B cell (primary cell): ENCODE results near the gene PTPN21. TPM values are rescaled to one million over a fixed set of nuclear protein-coding genes. Genes with fewer than 3 reads are reported as not detected.

Experiments used
- ATAC-seq: fragments of 200-7000 bp; cut with Tn5 transposase; one replicate; pipeline ENCODE4 v1.10.0; 2021; ENCODE audit warnings: low read depth, mild to moderate bottlenecking, moderate number of reproducible peaks, moderate library complexity
- CTCF ChIA-PET: fragments of 350-600 bp; sonication (Branson Sonifier 250); formaldehyde crosslinking; loops from one replicate; lab custom pipeline; 2021; ENCODE audit warnings: antibody characterized with exemption, inconsistent platforms; lab: Charles Lee
- POLR2A ChIA-PET: fragments of 350-600 bp; sonication (Branson Sonifier 250); formaldehyde crosslinking; loops from one replicate; lab custom pipeline; 2021; ENCODE audit warnings: antibody characterized with exemption; lab: Charles Lee
- DNase-seq: peaks from one replicate; pipeline ENCODE4 v3.0.0; 2013
- H2AFZ ChIP-seq: 2 replicates; pipeline ENCODE4 v1.6.1; 2012; ENCODE audit warnings: mild to moderate bottlenecking, low read depth, low read length; ENCODE audit not compliant: insufficient read depth, poor library complexity, severe bottlenecking
- H3K27ac ChIP-seq, 2 donors: 1 replicate in 1 of 2; 2 replicates in 1 of 2; pipeline ENCODE4 v1.5.1; 2012 to 2013; ENCODE audit warnings: low read length in 2 of 2, mild to moderate bottlenecking in 2 of 2, moderate library complexity in 1 of 2
- H3K27me3 ChIP-seq, 4 experiments: fragments of 200-600 bp in 1 of 4; sonication (generic) in 1 of 4; replicated peaks in 1 of 4; 1 replicate in 2 of 4; 2 replicates in 2 of 4; pipeline versions ENCODE4 v1.6.1 to v1.7.0; 2013 to 2016; ENCODE audit warnings: low read length in 3 of 4, mild to moderate bottlenecking in 2 of 4, mixed read lengths in 1 of 4, moderate library complexity in 1 of 4; ENCODE audit not compliant: insufficient read depth in 4 of 4, control insufficient read depth in 3 of 4; ENCODE audit errors: control extremely low read depth in 1 of 4
- H3K36me3 ChIP-seq, 2 experiments: replicated peaks in 1 of 2; 1 replicate in 1 of 2; 2 replicates in 1 of 2; pipeline versions ENCODE4 v1.6.1 to v1.7.1; 2013; ENCODE audit warnings: low read length in 1 of 2; ENCODE audit not compliant: insufficient read depth in 2 of 2, control insufficient read depth in 1 of 2; ENCODE audit errors: control extremely low read depth in 1 of 2, extremely low read depth in 1 of 2
- H3K4me1 ChIP-seq, 2 donors: fragments of 200-600 bp in 1 of 2; sonication (generic) in 1 of 2; 1 replicate in 1 of 2; 2 replicates in 1 of 2; pipeline versions ENCODE4 v1.5.1 to v1.6.1; 2013 to 2017; ENCODE audit warnings: low read length in 2 of 2; ENCODE audit not compliant: control insufficient read depth in 2 of 2, insufficient read depth in 2 of 2
- H3K4me2 ChIP-seq: replicated peaks from 2 replicates; pipeline ENCODE3; 2012; ENCODE audit warnings: mild to moderate bottlenecking, low read depth, low read length; ENCODE audit not compliant: poor library complexity, severe bottlenecking
- H3K4me3 ChIP-seq, 5 experiments: fragments of 200-600 bp in 1 of 5; sonication (generic) in 1 of 5; 1 replicate in 3 of 5; 2 replicates in 2 of 5; pipeline versions ENCODE4 v1.5.1 to v1.7.0; 2011 to 2016; ENCODE audit warnings: low read length in 4 of 5, mild to moderate bottlenecking in 4 of 5, low read depth in 2 of 5, control low read depth in 1 of 5, moderate library complexity in 1 of 5; ENCODE audit not compliant: insufficient read depth in 1 of 5; ENCODE audit errors: control extremely low read depth in 1 of 5, extremely low read depth in 1 of 5
- H3K79me2 ChIP-seq: fragments of 200-600 bp; sonication (generic); one replicate; pipeline ENCODE4 v1.6.0; 2016; ENCODE audit warnings: low read length; ENCODE audit not compliant: control insufficient read depth, insufficient read depth
- H3K9ac ChIP-seq: fragments of 200-600 bp; sonication (generic); 2 replicates; pipeline ENCODE4 v1.6.1; 2017; ENCODE audit warnings: mild to moderate bottlenecking, low read length, moderate library complexity
- H3K9me3 ChIP-seq, 3 donors: one replicate each; pipeline versions ENCODE4 v1.6.1 to v1.7.1; 2013; ENCODE audit warnings: low read length in 2 of 3; ENCODE audit not compliant: control insufficient read depth in 2 of 3, insufficient read depth in 1 of 3; ENCODE audit errors: control extremely low read depth in 1 of 3
- H4K20me1 ChIP-seq: 2 replicates; pipeline ENCODE4 v1.6.0; 2012; ENCODE audit warnings: mild to moderate bottlenecking, low read length; ENCODE audit not compliant: insufficient read depth, control insufficient read depth, poor library complexity, severe bottlenecking
- H3K27ac Mint-ChIP-seq: one replicate; pipeline ENCODE4 v1.8.0; 2021; ENCODE audit warnings: mixed read lengths
- H3K27me3 Mint-ChIP-seq: one replicate; pipeline ENCODE4 v1.8.0; 2021; ENCODE audit warnings: mixed read lengths
- H3K4me1 Mint-ChIP-seq: one replicate; pipeline ENCODE4 v1.8.0; 2021; ENCODE audit warnings: mixed read lengths
- H3K4me3 Mint-ChIP-seq: one replicate; pipeline ENCODE4 v1.8.0; 2021; ENCODE audit warnings: mixed read lengths
- H3K9me3 Mint-ChIP-seq: one replicate; pipeline ENCODE4 v1.8.0; 2022; ENCODE audit warnings: mixed read lengths; ENCODE audit not compliant: insufficient read depth
- EZH2 ChIP-seq: IDR thresholded peaks from 2 replicates; pipeline ENCODE4 v1.6.1; 2012; ENCODE audit warnings: borderline replicate concordance, low read depth, mild to moderate bottlenecking, moderate library complexity, low read length; ENCODE audit not compliant: insufficient read depth, poor library complexity, severe bottlenecking
- WGBS: methylation state at CpG from one replicate; pipeline ENCODE4 v1.1.5; 2013; ENCODE audit warnings: missing lambda C conversion rate; ENCODE audit not compliant: insufficient coverage; 5-methylcytosine and 5-hydroxymethylcytosine counted together
- intact Hi-C: fragments of 100-400 bp; cut with micrococcal nuclease; formaldehyde crosslinking; loops from one replicate; pipeline ENCODE4 v1.10.0; 2022
- polyA plus RNA-seq: library from polyadenylated mRNA; depleted of rRNA; stranded (reverse); fragments of >200 nt; gene quantifications from 2 replicates; pipeline ENCODE4 v1.2.3, GENCODE V29; 2012
- total RNA-seq, 2 donors: library from RNA; stranded (reverse); fragments of 120-200 nt in 1 of 2; gene quantifications; 1 replicate in 1 of 2; 2 replicates in 1 of 2; pipeline versions ENCODE4 v1.2.3 to v1.2.4, GENCODE V29; 2013 to 2022
- TF ChIP-seq, protein P1 (sequence below): fragments of 200-600 bp; IDR thresholded peaks from one replicate; pipeline ENCODE4 v1.8.0; 2022; ENCODE audit warnings: antibody characterized with exemption, mild to moderate bottlenecking

Gene PTPN21
- total and polyA plus RNA-seq, 2 donors (not counting 1 experiment from before 2014, with no cell fraction given): not detected

DNA sequence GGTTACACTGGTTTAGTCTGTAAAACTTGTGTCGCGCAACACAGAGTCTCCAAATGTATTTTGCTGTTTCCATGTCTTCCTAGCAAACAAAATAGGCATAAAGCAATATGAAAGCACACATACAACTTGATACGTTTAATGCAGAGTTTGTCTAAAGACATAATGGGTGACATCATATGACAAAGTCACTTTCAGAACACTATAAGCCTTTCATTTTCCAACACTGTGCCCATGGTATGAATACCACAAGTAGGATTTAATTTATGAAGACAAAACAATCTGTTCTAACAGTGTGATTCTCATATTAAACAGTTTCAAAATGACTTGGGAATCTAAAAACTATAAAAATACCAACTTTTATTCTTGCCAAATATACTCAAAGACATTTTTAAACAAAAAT, 58.4 kb downstream of the PTPN21 start:
- no peaks in the 10 kb centered on the region for H3K27me3 ChIP-seq
- H3K27ac Mint-ChIP-seq: no peak overlapping the region
- H3K27me3 Mint-ChIP-seq: peaks cover 11% of the 10 kb centered on the region
- no peak overlapping the region for H3K27ac ChIP-seq
- CTCF ChIA-PET: interaction anchor here (0.6 to 1.6 kb wide), 3 partner anchors 13 to 1599 kb away, joined by 3 to 4 read pairs (median 3); no protein-coding TSS in a partner anchor
- peaks cover 4% of the 10 kb centered on the region for H3K4me1 Mint-ChIP-seq
- no peaks in the 10 kb centered on the region for H3K36me3 ChIP-seq
- no peaks in the 10 kb centered on the region for H3K9me3 ChIP-seq
- H3K4me3 ChIP-seq: no peak overlapping the region
- no peak for ATAC-seq
- no peaks in the 10 kb centered on the region for H3K79me2 ChIP-seq
- POLR2A ChIA-PET: no interaction called here
- H2AFZ ChIP-seq: no peak overlapping the region
- intact Hi-C loops: loop anchor here (10.0 kb wide), 1 partner anchor 552 kb away; no protein-coding TSS in a partner anchor
- no CpG with 5 or more reads among the region's 3 CpGs for WGBS
- no peaks in the 10 kb centered on the region for H4K20me1 ChIP-seq
- TF ChIP-seq EZH2: no peak
- TF ChIP-seq, protein P1, sequence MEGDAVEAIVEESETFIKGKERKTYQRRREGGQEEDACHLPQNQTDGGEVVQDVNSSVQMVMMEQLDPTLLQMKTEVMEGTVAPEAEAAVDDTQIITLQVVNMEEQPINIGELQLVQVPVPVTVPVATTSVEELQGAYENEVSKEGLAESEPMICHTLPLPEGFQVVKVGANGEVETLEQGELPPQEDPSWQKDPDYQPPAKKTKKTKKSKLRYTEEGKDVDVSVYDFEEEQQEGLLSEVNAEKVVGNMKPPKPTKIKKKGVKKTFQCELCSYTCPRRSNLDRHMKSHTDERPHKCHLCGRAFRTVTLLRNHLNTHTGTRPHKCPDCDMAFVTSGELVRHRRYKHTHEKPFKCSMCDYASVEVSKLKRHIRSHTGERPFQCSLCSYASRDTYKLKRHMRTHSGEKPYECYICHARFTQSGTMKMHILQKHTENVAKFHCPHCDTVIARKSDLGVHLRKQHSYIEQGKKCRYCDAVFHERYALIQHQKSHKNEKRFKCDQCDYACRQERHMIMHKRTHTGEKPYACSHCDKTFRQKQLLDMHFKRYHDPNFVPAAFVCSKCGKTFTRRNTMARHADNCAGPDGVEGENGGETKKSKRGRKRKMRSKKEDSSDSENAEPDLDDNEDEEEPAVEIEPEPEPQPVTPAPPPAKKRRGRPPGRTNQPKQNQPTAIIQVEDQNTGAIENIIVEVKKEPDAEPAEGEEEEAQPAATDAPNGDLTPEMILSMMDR: no peak
- H3K4me1 ChIP-seq: no peaks in the 10 kb centered on the region
- no peak overlapping the region for H3K4me2 ChIP-seq
- no peak overlapping the region for H3K4me3 Mint-ChIP-seq
- no peak for DNase-seq
- no peaks in the 10 kb centered on the region for H3K9me3 Mint-ChIP-seq
- H3K9ac ChIP-seq: no peak overlapping the region

DNA sequence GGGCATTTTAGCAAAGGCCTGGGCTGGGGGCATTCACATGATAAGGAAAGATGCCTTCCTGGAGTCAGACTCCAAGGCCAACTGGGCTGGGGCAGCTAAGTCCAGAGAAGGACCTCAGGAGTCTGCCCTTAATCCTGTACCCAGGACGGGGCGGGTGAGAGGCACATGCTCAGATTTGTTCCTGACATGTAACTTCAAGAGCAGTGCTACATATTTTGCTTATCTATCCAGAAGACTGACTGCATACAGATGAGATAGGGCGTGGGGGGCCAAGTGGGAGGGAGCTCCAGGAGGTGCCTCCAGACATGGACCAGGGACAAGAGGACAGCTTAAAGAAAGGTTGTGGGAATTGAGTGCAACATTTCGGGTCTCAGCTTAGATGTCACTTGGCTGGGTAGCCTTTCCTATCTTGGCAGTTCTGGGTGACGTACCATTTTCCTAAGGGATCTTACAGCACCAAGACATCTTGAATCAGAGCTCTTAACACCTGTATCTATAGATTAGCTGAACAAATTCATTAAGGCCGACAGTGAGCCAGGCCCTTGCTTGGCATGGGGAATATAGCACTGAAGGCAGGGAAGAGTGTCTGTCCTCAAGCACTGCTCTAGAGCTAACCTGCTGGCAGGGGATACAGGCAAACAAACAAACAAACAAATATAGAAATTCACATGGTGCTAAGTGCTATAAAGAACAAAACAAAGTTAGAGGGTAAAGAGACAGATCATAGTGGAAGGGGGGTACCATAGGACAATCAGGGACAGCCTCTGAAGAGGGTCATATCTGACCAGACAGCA, 61.2 kb downstream of the PTPN21 start:
- Histone ChIP-seq H3K9me3 (no peaks in the 10 kb centered on the region), H3K79me2 (no peaks in the 10 kb centered on the region), H4K20me1 (no peaks in the 10 kb centered on the region), H3K27ac (no peak overlapping the region), H3K4me2 (no peak overlapping the region), H3K4me1 (no peaks in the 10 kb centered on the region), H3K9ac (no peak overlapping the region), H3K36me3 (no peaks in the 10 kb centered on the region), H3K27me3 (no peaks in the 10 kb centered on the region), H2AFZ (no peak overlapping the region), H3K4me3 (no peak overlapping the region)
- ATAC-seq: no peak
- Mint-ChIP-seq H3K27ac (no peak overlapping the region), H3K4me1 (peaks cover 4% of the 10 kb centered on the region), H3K27me3 (peaks cover 3% of the 10 kb centered on the region), H3K9me3 (no peaks in the 10 kb centered on the region), H3K4me3 (no peak overlapping the region)
- POLR2A ChIA-PET: no interaction called here
- WGBS: 89% methylated on average over 5 of the region's 6 CpGs
- TF ChIP-seq, protein P1: no peak
- no peak for TF ChIP-seq EZH2
- intact Hi-C loops: loop anchor here (10.0 kb wide), 1 partner anchor 549 kb away; no protein-coding TSS in a partner anchor
- CTCF ChIA-PET: interaction anchor here (0.9 to 1.4 kb wide), 4 partner anchors 9 to 548 kb away, joined by 3 to 4 read pairs (median 3); no protein-coding TSS in a partner anchor
- no peak for DNase-seq
